Neural cell (in vitro differentiated cells): Measurements from ENCODE around the gene KRT80. TPM values are rescaled to one million over a fixed set of nuclear protein-coding genes. Genes with fewer than 3 reads are reported as not detected.

Source experiments
- H2AFZ ChIP-seq: fragments of 200-600, 300-800 bp; sonication (generic), shearing (Covaris generic); 2 replicates; pipeline ENCODE4 v1.6.0; 2014; ENCODE audit warnings: low read depth, mild to moderate bottlenecking, antibody characterized with exemption, low read length, moderate library complexity
- H3F3A ChIP-seq: fragments of 200-600 bp; shearing (Covaris generic); 2 replicates; pipeline ENCODE4 v1.6.1; 2016; ENCODE audit warnings: mild to moderate bottlenecking, moderate library complexity, mixed read lengths, antibody characterized with exemption, low read length; ENCODE audit not compliant: insufficient read depth, poor library complexity, severe bottlenecking
- H3K27ac ChIP-seq: fragments of 200-600, 300-800 bp; sonication (generic), shearing (Covaris generic); 2 replicates; pipeline ENCODE4 v1.5.1; 2014; ENCODE audit warnings: mild to moderate bottlenecking, low read length, moderate library complexity
- H3K27me3 ChIP-seq: fragments of 300-800, 200-600 bp; sonication (generic), shearing (Covaris generic); 2 replicates; pipeline ENCODE4 v1.6.0; 2014; ENCODE audit warnings: mild to moderate bottlenecking, low read depth, low read length, moderate library complexity; ENCODE audit not compliant: insufficient read depth
- H3K36me3 ChIP-seq: fragments of 300-800, 200-600 bp; sonication (generic), shearing (Covaris generic); 2 replicates; pipeline ENCODE4 v1.5.1; 2014; ENCODE audit warnings: mild to moderate bottlenecking, antibody characterized with exemption, low read length, moderate library complexity; ENCODE audit not compliant: insufficient read depth
- H3K4me2 ChIP-seq: fragments of 300-800, 200-600 bp; sonication (generic), shearing (Covaris generic); 2 replicates; pipeline ENCODE4 v1.6.0; 2014; ENCODE audit warnings: mild to moderate bottlenecking, low read length
- H3K4me3 ChIP-seq: fragments of 300-800, 200-600 bp; sonication (generic), shearing (Covaris generic); 2 replicates; pipeline ENCODE4 v1.5.1; 2014; ENCODE audit warnings: mild to moderate bottlenecking, low read length, moderate library complexity
- H3K79me2 ChIP-seq: fragments of 200-600 bp; shearing (Covaris generic); replicated peaks from 2 replicates; pipeline ENCODE4 v1.6.0; 2014; ENCODE audit warnings: mild to moderate bottlenecking, low read length, moderate library complexity; ENCODE audit not compliant: insufficient read depth
- H3K9ac ChIP-seq: fragments of 300-800, 200-600 bp; sonication (generic), shearing (Covaris generic); 2 replicates; pipeline ENCODE4 v1.6.1; 2016; ENCODE audit warnings: mild to moderate bottlenecking, low read length, mixed read lengths
- H3K9me2 ChIP-seq: fragments of 200-600 bp; shearing (Covaris generic); 2 replicates; pipeline ENCODE4 v1.6.1; 2016; ENCODE audit warnings: mild to moderate bottlenecking, low read length, mixed read lengths; ENCODE audit not compliant: insufficient read depth
- H3K9me3 ChIP-seq: fragments of 200-600, 300-800 bp; sonication (generic), shearing (Covaris generic); 2 replicates; pipeline ENCODE4 v1.6.1; 2016; ENCODE audit warnings: mild to moderate bottlenecking, mixed run types, low read length, moderate library complexity, mixed read lengths
- H4K20me1 ChIP-seq: fragments of 200-600 bp; shearing (Covaris generic); 2 replicates; pipeline ENCODE4 v1.6.1; 2016; ENCODE audit warnings: mild to moderate bottlenecking, mixed run types; ENCODE audit not compliant: insufficient read depth
- EP300 ChIP-seq: fragments of 450-650 bp; conservative IDR thresholded peaks from 2 replicates; pipeline ENCODE4 v1.6.1; 2014; ENCODE audit warnings: antibody characterized with exemption, mild to moderate bottlenecking, moderate library complexity; ENCODE audit not compliant: poor library complexity, severe bottlenecking
- EZH2 ChIP-seq: fragments of 200-600, 300-800 bp; shearing (Covaris generic), sonication (generic); IDR thresholded peaks from 2 replicates; pipeline ENCODE4 v1.6.1; 2014; ENCODE audit warnings: antibody characterized with exemption, low read length, borderline replicate concordance, mild to moderate bottlenecking; ENCODE audit not compliant: insufficient read depth, poor library complexity, severe bottlenecking
- MXI1 ChIP-seq: fragments of 450-650 bp; conservative IDR thresholded peaks from 2 replicates; pipeline ENCODE4 v1.6.1; 2014; ENCODE audit warnings: antibody characterized with exemption, mild to moderate bottlenecking; ENCODE audit not compliant: poor library complexity, severe bottlenecking
- POLR2AphosphoS5 ChIP-seq: IDR thresholded peaks from 2 replicates; pipeline ENCODE4 v1.6.1; 2012
- RAD21 ChIP-seq: fragments of 450-650 bp; conservative IDR thresholded peaks from 2 replicates; pipeline ENCODE4 v1.6.1; 2014; ENCODE audit warnings: antibody characterized with exemption, mild to moderate bottlenecking, moderate library complexity
- SMC3 ChIP-seq: fragments of 450-650 bp; conservative IDR thresholded peaks from 2 replicates; pipeline ENCODE4 v1.6.1; 2014; ENCODE audit warnings: antibody characterized with exemption, mild to moderate bottlenecking, moderate library complexity; ENCODE audit not compliant: poor library complexity
- TAF1 ChIP-seq: IDR thresholded peaks from 2 replicates; pipeline ENCODE4 v1.6.1; 2012; ENCODE audit warnings: low read depth
- polyA plus RNA-seq: library from polyadenylated mRNA; depleted of rRNA; stranded (reverse); fragments of >200 nt; gene quantifications from 2 replicates; pipeline ENCODE4 v1.2.3, GENCODE V29; 2014
- TF ChIP-seq, protein P1 (sequence below): IDR thresholded peaks from 2 replicates; pipeline ENCODE4 v1.6.1; 2012; ENCODE audit warnings: borderline replicate concordance
- TF ChIP-seq, protein P2 (sequence below): fragments of 450-650 bp; IDR thresholded peaks from 2 replicates; pipeline ENCODE4 v1.5.1; 2014; ENCODE audit warnings: antibody characterized with exemption, mild to moderate bottlenecking, moderate library complexity; ENCODE audit not compliant: poor library complexity, severe bottlenecking

The KRT80 gene
- polyA plus RNA-seq, 1 donor from 2014 or later: not detected

DNA sequence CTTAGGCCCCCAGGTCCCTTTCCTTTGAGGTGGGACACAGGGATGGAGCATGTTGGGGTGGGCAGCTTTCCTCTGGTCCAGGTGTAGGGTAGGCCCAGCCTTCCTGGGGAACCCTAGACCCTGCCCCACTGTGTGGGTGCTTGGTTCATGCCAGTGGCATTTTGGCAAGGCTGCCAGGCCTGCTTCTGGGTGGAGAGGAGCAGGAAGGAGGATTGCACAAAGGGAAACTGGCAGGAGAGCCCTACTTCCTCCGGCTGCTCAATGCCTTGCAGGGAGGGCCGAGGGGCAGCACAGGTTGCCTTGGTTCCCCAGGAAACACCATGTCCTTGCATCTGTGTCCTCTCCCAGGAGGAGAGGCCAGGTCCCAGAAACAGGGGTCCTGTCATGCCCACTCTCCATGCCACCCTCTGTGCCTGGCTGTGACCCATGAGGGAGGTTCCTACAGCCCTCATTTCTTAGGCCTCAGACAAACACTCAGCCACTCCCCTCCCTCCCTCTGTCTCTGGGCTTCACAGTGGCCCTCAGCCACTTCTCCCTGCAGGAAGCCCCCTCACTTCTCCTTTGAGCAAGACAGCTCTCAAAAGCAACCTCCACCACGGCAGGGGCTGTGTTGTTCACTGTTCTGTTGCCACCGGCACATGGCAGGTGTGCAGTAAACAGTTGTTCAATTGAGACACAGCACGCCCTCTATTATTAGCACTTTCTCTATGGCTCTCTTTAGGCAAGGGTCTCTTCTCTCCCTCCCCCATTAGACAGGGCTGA is 6.8 kb upstream of the KRT80 start:
- no peaks in the 10 kb centered on the region for H3K27me3 ChIP-seq
- TF ChIP-seq, protein P1, sequence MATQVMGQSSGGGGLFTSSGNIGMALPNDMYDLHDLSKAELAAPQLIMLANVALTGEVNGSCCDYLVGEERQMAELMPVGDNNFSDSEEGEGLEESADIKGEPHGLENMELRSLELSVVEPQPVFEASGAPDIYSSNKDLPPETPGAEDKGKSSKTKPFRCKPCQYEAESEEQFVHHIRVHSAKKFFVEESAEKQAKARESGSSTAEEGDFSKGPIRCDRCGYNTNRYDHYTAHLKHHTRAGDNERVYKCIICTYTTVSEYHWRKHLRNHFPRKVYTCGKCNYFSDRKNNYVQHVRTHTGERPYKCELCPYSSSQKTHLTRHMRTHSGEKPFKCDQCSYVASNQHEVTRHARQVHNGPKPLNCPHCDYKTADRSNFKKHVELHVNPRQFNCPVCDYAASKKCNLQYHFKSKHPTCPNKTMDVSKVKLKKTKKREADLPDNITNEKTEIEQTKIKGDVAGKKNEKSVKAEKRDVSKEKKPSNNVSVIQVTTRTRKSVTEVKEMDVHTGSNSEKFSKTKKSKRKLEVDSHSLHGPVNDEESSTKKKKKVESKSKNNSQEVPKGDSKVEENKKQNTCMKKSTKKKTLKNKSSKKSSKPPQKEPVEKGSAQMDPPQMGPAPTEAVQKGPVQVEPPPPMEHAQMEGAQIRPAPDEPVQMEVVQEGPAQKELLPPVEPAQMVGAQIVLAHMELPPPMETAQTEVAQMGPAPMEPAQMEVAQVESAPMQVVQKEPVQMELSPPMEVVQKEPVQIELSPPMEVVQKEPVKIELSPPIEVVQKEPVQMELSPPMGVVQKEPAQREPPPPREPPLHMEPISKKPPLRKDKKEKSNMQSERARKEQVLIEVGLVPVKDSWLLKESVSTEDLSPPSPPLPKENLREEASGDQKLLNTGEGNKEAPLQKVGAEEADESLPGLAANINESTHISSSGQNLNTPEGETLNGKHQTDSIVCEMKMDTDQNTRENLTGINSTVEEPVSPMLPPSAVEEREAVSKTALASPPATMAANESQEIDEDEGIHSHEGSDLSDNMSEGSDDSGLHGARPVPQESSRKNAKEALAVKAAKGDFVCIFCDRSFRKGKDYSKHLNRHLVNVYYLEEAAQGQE: no peak
- TF ChIP-seq RAD21 (no peak), EP300 (no peak), POLR2AphosphoS5 (no peak), EZH2 (no peak), TAF1 (no peak), MXI1 (no peak), SMC3 (no peak)
- TF ChIP-seq, protein P2, sequence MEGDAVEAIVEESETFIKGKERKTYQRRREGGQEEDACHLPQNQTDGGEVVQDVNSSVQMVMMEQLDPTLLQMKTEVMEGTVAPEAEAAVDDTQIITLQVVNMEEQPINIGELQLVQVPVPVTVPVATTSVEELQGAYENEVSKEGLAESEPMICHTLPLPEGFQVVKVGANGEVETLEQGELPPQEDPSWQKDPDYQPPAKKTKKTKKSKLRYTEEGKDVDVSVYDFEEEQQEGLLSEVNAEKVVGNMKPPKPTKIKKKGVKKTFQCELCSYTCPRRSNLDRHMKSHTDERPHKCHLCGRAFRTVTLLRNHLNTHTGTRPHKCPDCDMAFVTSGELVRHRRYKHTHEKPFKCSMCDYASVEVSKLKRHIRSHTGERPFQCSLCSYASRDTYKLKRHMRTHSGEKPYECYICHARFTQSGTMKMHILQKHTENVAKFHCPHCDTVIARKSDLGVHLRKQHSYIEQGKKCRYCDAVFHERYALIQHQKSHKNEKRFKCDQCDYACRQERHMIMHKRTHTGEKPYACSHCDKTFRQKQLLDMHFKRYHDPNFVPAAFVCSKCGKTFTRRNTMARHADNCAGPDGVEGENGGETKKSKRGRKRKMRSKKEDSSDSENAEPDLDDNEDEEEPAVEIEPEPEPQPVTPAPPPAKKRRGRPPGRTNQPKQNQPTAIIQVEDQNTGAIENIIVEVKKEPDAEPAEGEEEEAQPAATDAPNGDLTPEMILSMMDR: no peak
- no peaks in the 10 kb centered on the region for H3K9me2 ChIP-seq
- H3K9ac ChIP-seq: no peak overlapping the region
- H3K9me3 ChIP-seq: no peaks in the 10 kb centered on the region
- no peaks in the 10 kb centered on the region for H3K79me2 ChIP-seq
- H3K36me3 ChIP-seq: no peaks in the 10 kb centered on the region
- no peaks in the 10 kb centered on the region for H4K20me1 ChIP-seq
- no peaks in the 10 kb centered on the region for H3F3A ChIP-seq
- H3K4me2 ChIP-seq: no peak overlapping the region
- no peak overlapping the region for H3K27ac ChIP-seq
- H3K4me3 ChIP-seq: no peak overlapping the region
- no peak overlapping the region for H2AFZ ChIP-seq

DNA sequence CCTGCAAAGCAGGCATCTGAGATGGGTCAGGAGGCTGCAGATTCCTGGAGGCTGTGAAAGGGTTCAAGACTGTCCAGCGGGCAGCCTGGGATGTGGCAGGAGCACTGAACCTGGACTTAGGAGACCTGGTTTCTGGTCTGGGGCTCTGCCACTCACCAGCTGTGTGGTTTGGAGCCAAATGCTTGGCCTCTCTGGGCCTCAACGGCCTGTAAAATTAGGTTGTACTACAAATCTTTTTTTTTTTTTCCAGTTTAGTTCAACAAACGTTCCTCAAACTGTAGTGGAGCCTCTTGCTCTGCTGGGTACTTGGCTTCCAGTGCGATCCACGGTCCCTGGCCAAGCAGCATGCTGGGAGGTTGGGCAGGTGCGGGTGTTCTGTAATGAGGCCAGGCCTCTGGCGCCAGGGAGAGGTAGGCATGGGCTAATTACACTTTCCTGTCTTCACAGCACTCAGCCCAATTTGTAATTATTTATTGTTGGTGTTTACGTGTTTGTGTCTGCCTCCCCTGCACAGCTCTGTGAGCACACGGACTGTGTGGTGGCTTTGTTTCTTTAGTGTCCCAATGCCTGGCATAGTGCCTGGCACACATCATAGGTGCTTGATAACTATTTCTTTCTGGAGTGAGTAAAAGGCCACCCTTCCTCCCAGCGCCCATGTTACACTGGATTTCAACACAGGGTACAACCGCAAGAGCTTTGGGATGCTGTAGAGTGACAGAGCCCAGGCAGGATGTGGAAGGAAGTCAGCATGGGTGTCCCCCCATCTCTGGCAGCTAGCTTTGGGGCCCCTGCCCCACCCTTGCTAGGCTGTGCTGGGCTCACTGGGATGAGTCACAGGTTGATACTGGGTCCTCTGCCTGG is 5.8 kb upstream of the KRT80 start:
- Histone ChIP-seq H3K27ac (no peak overlapping the region), H3K9me2 (no peaks in the 10 kb centered on the region), H3K4me2 (no peak overlapping the region), H3K4me3 (no peak overlapping the region), H2AFZ (no peak overlapping the region), H3K9me3 (no peaks in the 10 kb centered on the region), H3K27me3 (no peaks in the 10 kb centered on the region), H4K20me1 (no peaks in the 10 kb centered on the region), H3K9ac (no peak overlapping the region), H3K79me2 (no peaks in the 10 kb centered on the region), H3K36me3 (no peaks in the 10 kb centered on the region), H3F3A (no peaks in the 10 kb centered on the region)
- TF ChIP-seq TAF1 (no peak), RAD21 (no peak), SMC3 (no peak)
